Measurements from ENCODE around the gene DLX6. TPM values are rescaled to one million over a fixed set of nuclear protein-coding genes. Genes with fewer than 3 reads are reported as not detected.
"Not testable (repeated sequence)": the region's sequence is repeated elsewhere in the genome, so short reads cannot be mapped to it uniquely, and the experiment has no call there.

DLX6 gene
- total RNA-seq, 4 donors from 2014 or later = 0.98 to 3.0 (median 1.1) TPM

GRCh38 chr7:97026715-97027426, 21.5 kb downstream of the DLX6 start:
- 36% methylated on average over 17 of the region's 17 CpGs for WGBS
- H3K9me3 ChIP-seq = no peaks in the 10 kb centered on the region
- H3K27ac ChIP-seq = no peak overlapping the region
- TF ChIP-seq POLR2AphosphoS5 (IDR thresholded peaks at IDR 0.05) = no peak
- no peak for TF ChIP-seq EP300 (IDR thresholded peaks at IDR 0.05)
- no peak for TF ChIP-seq POLR2A (IDR thresholded peaks at IDR 0.05)
- TF ChIP-seq CTCF (IDR thresholded peaks at IDR 0.05) = no peak
- peaks cover 54% of the 10 kb centered on the region for H3K27me3 ChIP-seq
- no peaks in the 10 kb centered on the region for H3K36me3 ChIP-seq
- DNase-seq (ENCODE audit: low spot score in 2 of 2) = no peak
- peaks cover 55% of the 10 kb centered on the region for H3K4me1 ChIP-seq
- peak overlapping the region; percentile 44 for H3K4me3 ChIP-seq

- WGBS = 9% methylated on average over 10 of the region's 23 CpGs
- peak in 1 of 2 donors; percentile 84 for DNase-seq (ENCODE audit: low spot score in 2 of 2)
- Histone ChIP-seq H3K27me3 (peaks cover 47% of the 10 kb centered on the region), H3K36me3 (no peaks in the 10 kb centered on the region), H3K9me3 (no peaks in the 10 kb centered on the region), H3K4me3 (peak overlapping the region; percentile 44), H3K4me1 (peaks cover 50% of the 10 kb centered on the region), H3K27ac (no peak overlapping the region)
- peak; percentile 63 to 83 for TF ChIP-seq CTCF (IDR thresholded peaks at IDR 0.05)
- no peak for TF ChIP-seq POLR2AphosphoS5 (IDR thresholded peaks at IDR 0.05)
These were observed 22.3 kb downstream of the DLX6 start for GRCh38 chr7:97027427-97028234.

- not testable (repeated sequence) for H3K4me1 ChIP-seq; H3K9me3 ChIP-seq; H3K27ac ChIP-seq; H3K4me3 ChIP-seq; DNase-seq (ENCODE audit: low spot score in 2 of 2); H3K36me3 ChIP-seq
- H3K27me3 ChIP-seq = peaks cover 11% of the 10 kb centered on the region
- 93% methylated on average over 5 of the region's 30 CpGs for WGBS
These were observed 29.0 kb downstream of the DLX6 start for GRCh38 chr7:97034213-97034852.

GRCh38 chr7:97039374-97040065, 34.2 kb downstream of the DLX6 start:
- Histone ChIP-seq H3K9me3 (no peaks in the 10 kb centered on the region), H3K4me3 (no peak overlapping the region), H3K36me3 (no peaks in the 10 kb centered on the region), H3K4me1 (no peaks in the 10 kb centered on the region), H3K27me3 (peaks cover 31% of the 10 kb centered on the region), H3K27ac (no peak overlapping the region)
- WGBS = 81% methylated on average over 5 of the region's 5 CpGs
- no peak for DNase-seq (ENCODE audit: low spot score in 2 of 2)
- TF ChIP-seq POLR2A (IDR thresholded peaks at IDR 0.05) = no peak
- no peak for TF ChIP-seq POLR2AphosphoS5 (IDR thresholded peaks at IDR 0.05)
- TF ChIP-seq EP300 (IDR thresholded peaks at IDR 0.05) = no peak

- Histone ChIP-seq H3K36me3 (no peaks in the 10 kb centered on the region), H3K27ac (no peak overlapping the region), H3K9me3 (no peaks in the 10 kb centered on the region), H3K4me3 (no peak overlapping the region), H3K4me1 (no peaks in the 10 kb centered on the region), H3K27me3 (peaks cover 23% of the 10 kb centered on the region)
- TF ChIP-seq EP300 (IDR thresholded peaks at IDR 0.05) (no peak), POLR2A (IDR thresholded peaks at IDR 0.05) (no peak), CTCF (IDR thresholded peaks at IDR 0.05) (no peak), POLR2AphosphoS5 (IDR thresholded peaks at IDR 0.05) (no peak)
- DNase-seq (ENCODE audit: low spot score in 2 of 2) = no peak
- 58% methylated on average over 2 of the region's 2 CpGs for WGBS
These were observed 37.9 kb downstream of the DLX6 start for GRCh38 chr7:97043281-97043680.

Other genes with a start within 250 kb of the DLX6 start
- gene DLX5, start 19.3 kb downstream of the DLX6 start, total RNA-seq = 10 to 100 TPM; 14.2 to 39.4 (median 31.5) TPM
- 10 to 100 TPM in 2 of 4 donors, 1 to 10 TPM in 2; 8.9 to 12.1 (median 10.1) TPM for gene SDHAF3, start 112.1 kb downstream of the DLX6 start, total RNA-seq